Fibroblast of lung (primary cell): ENCODE results near the gene TRAF3.

ENCODE experiments used
- CTCF ChIP-seq, 2 donors: IDR thresholded peaks in 1 of 2; conservative IDR thresholded peaks in 1 of 2; 1 replicate in 1 of 2; 2 replicates in 1 of 2; pipeline ENCODE4 v1.5.1; 2011 to 2012; ENCODE audit warnings: low read length in 2 of 2, control low read depth in 1 of 2, inconsistent platforms in 1 of 2, low read depth in 1 of 2, mild to moderate bottlenecking in 1 of 2
- EZH2 ChIP-seq: IDR thresholded peaks from 2 replicates; pipeline ENCODE4 v1.5.1; 2012; ENCODE audit warnings: low read length, control low read depth, mild to moderate bottlenecking; ENCODE audit errors: missing control alignments

- no peak for TF ChIP-seq CTCF (conservative IDR thresholded peaks at IDR 0.05 in 1 of 2, IDR thresholded peaks at IDR 0.05 in 1 of 2; ENCODE audit: low read depth in 1 of 2, low read length in 2 of 2)
- TF ChIP-seq EZH2, result no peak
These were observed 167.4 kb downstream of the TRAF3 start for GRCh38 chr14:102944448-102945330.
